H9 (cell line): ENCODE results near the gene TPSB2. TPM values are rescaled to one million over a fixed set of nuclear protein-coding genes. Genes with fewer than 3 reads are reported as not detected.

Experiments
- DNase-seq: peaks from one replicate; pipeline ENCODE4 v3.0.0-alpha.2; 2017
- H2AFZ ChIP-seq: one replicate; pipeline ENCODE4 v1.6.1; 2013; ENCODE audit warnings: mild to moderate bottlenecking, low read length, control low read depth, moderate library complexity
- H2AK5ac ChIP-seq: 2 replicates; pipeline ENCODE4 v1.6.1; 2013; ENCODE audit warnings: low read length, control low read depth, mixed read lengths; ENCODE audit not compliant: insufficient read length
- H2BK120ac ChIP-seq: one replicate; pipeline ENCODE4 v1.6.1; 2013; ENCODE audit warnings: low read depth, mild to moderate bottlenecking, low read length, control low read depth, inconsistent platforms; ENCODE audit not compliant: poor library complexity, severe bottlenecking
- H2BK12ac ChIP-seq: 2 replicates; pipeline ENCODE4 v1.6.1; 2013; ENCODE audit warnings: low read length, control low read depth, mixed read lengths, low read depth; ENCODE audit not compliant: insufficient read length
- H2BK15ac ChIP-seq: 2 replicates; pipeline ENCODE4 v1.6.1; 2013; ENCODE audit warnings: low read depth, low read length, control low read depth
- H2BK20ac ChIP-seq: one replicate; pipeline ENCODE4 v1.6.1; 2013; ENCODE audit warnings: low read depth, mild to moderate bottlenecking, low read length, control low read depth, inconsistent platforms; ENCODE audit not compliant: poor library complexity, severe bottlenecking
- H2BK5ac ChIP-seq: 2 replicates; pipeline ENCODE4 v1.6.1; 2013; ENCODE audit warnings: low read length, control low read depth, mixed read lengths; ENCODE audit not compliant: insufficient read length
- H3K14ac ChIP-seq: 2 replicates; pipeline ENCODE4 v1.6.1; 2013; ENCODE audit warnings: low read length, control low read depth; ENCODE audit not compliant: insufficient read depth
- H3K18ac ChIP-seq: 2 replicates; pipeline ENCODE4 v1.6.1; 2013; ENCODE audit warnings: low read depth, mild to moderate bottlenecking, mixed read lengths, low read length, control low read depth; ENCODE audit not compliant: insufficient read length
- H3K23ac ChIP-seq: 2 replicates; pipeline ENCODE4 v1.6.1; 2013; ENCODE audit warnings: low read length, control low read depth, mixed read lengths, low read depth; ENCODE audit not compliant: insufficient read length
- H3K23me2 ChIP-seq: 2 replicates; pipeline ENCODE4 v1.6.1; 2013; ENCODE audit warnings: low read depth, mild to moderate bottlenecking, mixed read lengths, low read length, control low read depth; ENCODE audit not compliant: insufficient read length, poor library complexity, severe bottlenecking
- H3K27ac ChIP-seq: 2 replicates; pipeline ENCODE4 v1.5.1; 2013; ENCODE audit warnings: low read length, control low read depth, mixed read lengths, low read depth; ENCODE audit not compliant: insufficient read length
- H3K27me3 ChIP-seq: 2 replicates; pipeline ENCODE4 v1.6.1; 2013; ENCODE audit warnings: low read length, control low read depth, inconsistent platforms; ENCODE audit not compliant: insufficient read depth
- H3K4ac ChIP-seq: 2 replicates; pipeline ENCODE4 v1.6.1; 2013; ENCODE audit warnings: low read depth, mild to moderate bottlenecking, control low read depth, inconsistent platforms, low read length, moderate library complexity
- H3K4me1 ChIP-seq: 2 replicates; pipeline ENCODE4 v1.6.1; 2013; ENCODE audit warnings: low read length, control low read depth, inconsistent platforms; ENCODE audit not compliant: insufficient read depth
- H3K4me2 ChIP-seq: 2 replicates; pipeline ENCODE4 v1.6.1; 2013; ENCODE audit warnings: low read length, control low read depth, mixed read lengths; ENCODE audit not compliant: insufficient read length, insufficient read depth
- H3K56ac ChIP-seq: 2 replicates; pipeline ENCODE4 v1.6.1; 2013; ENCODE audit warnings: low read depth, mild to moderate bottlenecking, mixed read lengths, low read length, control low read depth; ENCODE audit not compliant: insufficient read length
- H3K79me1 ChIP-seq: 2 replicates; pipeline ENCODE4 v1.6.1; 2013; ENCODE audit warnings: low read depth, mild to moderate bottlenecking, moderate library complexity, low read length, control low read depth, inconsistent platforms; ENCODE audit not compliant: insufficient read depth, poor library complexity, severe bottlenecking
- H3K79me2 ChIP-seq: 2 replicates; pipeline ENCODE4 v1.6.1; 2013; ENCODE audit warnings: low read length, control low read depth, inconsistent platforms; ENCODE audit not compliant: insufficient read depth
- H3K9ac ChIP-seq: 2 replicates; pipeline ENCODE4 v1.6.1; 2013; ENCODE audit warnings: low read length, control low read depth, mixed read lengths; ENCODE audit not compliant: insufficient read length; ENCODE audit errors: extremely low read depth
- H3K9me3 ChIP-seq: one replicate; pipeline ENCODE4 v1.6.1; 2013; ENCODE audit warnings: low read depth, low read length, inconsistent platforms; ENCODE audit not compliant: control insufficient read depth
- H3T11ph ChIP-seq: one replicate; pipeline ENCODE4 v1.6.1; 2013; ENCODE audit warnings: mild to moderate bottlenecking, low read length, control low read depth, inconsistent platforms
- H4K20me1 ChIP-seq: one replicate; pipeline ENCODE4 v1.6.1; 2013; ENCODE audit not compliant: control insufficient read depth, insufficient read length, insufficient read depth
- H4K5ac ChIP-seq: 2 replicates; pipeline ENCODE4 v1.6.1; 2013; ENCODE audit warnings: low read depth, mild to moderate bottlenecking, mixed read lengths, low read length, control low read depth; ENCODE audit not compliant: insufficient read length
- H4K8ac ChIP-seq: replicated peaks from 2 replicates; pipeline ENCODE4 v1.6.1; 2013; ENCODE audit warnings: low read length, control low read depth, mixed read lengths, low read depth; ENCODE audit not compliant: insufficient read length
- H4K91ac ChIP-seq: 2 replicates; pipeline ENCODE4 v1.6.1; 2013; ENCODE audit warnings: low read depth, mild to moderate bottlenecking, moderate library complexity, mixed read lengths, low read length, control low read depth; ENCODE audit not compliant: insufficient read length
- H3K27ac Mint-ChIP-seq, 3 experiments: 2 replicates in 2 of 3; 3 replicates in 1 of 3; pipeline ENCODE4 v1.8.0; 2020 to 2021; ENCODE audit warnings: mixed read lengths in 3 of 3, mild to moderate bottlenecking in 1 of 3, moderate library complexity in 1 of 3
- H3K27me3 Mint-ChIP-seq: 2 replicates; pipeline ENCODE4 v1.8.0; 2021; ENCODE audit warnings: low read depth, mild to moderate bottlenecking, moderate library complexity, mixed read lengths
- H3K36me3 Mint-ChIP-seq, 3 experiments: 2 replicates in 2 of 3; 3 replicates in 1 of 3; pipeline ENCODE4 v1.8.0; 2020 to 2021; ENCODE audit warnings: low read depth in 3 of 3, mixed read lengths in 3 of 3; ENCODE audit not compliant: insufficient read depth in 1 of 3
- H3K4me1 Mint-ChIP-seq, 2 experiments: 2 replicates each; pipeline ENCODE4 v1.8.0; 2020; ENCODE audit warnings: mixed read lengths in 2 of 2
- H3K4me3 Mint-ChIP-seq, 2 experiments: 2 replicates in 1 of 2; 3 replicates in 1 of 2; pipeline ENCODE4 v1.8.0; 2020 to 2021; ENCODE audit warnings: mild to moderate bottlenecking in 2 of 2, mixed read lengths in 2 of 2, moderate library complexity in 1 of 2
- H3K9me3 Mint-ChIP-seq, 2 experiments: 2 replicates in 1 of 2; 3 replicates in 1 of 2; pipeline ENCODE4 v1.8.0; 2020; ENCODE audit warnings: mild to moderate bottlenecking in 2 of 2, mixed read lengths in 2 of 2, moderate library complexity in 1 of 2
- CTCF ChIP-seq: fragments of 200-600 bp; sonication (generic); conservative IDR thresholded peaks from 3 replicates; pipeline ENCODE4 v1.8.0; 2021; ENCODE audit warnings: antibody characterized with exemption, mild to moderate bottlenecking
- WGBS: extraction: QIAGEN DNeasy Blood & Tissue Kit; methylation state at CpG from one replicate; pipeline ENCODE4 v1.1.7; 2013; ENCODE audit warnings: missing lambda C conversion rate, low lambda C conversion rate, mixed read lengths; ENCODE audit not compliant: insufficient read length; ENCODE audit errors: extremely low coverage; 5-methylcytosine and 5-hydroxymethylcytosine counted together
- total RNA-seq: library from RNA; stranded (reverse); gene quantifications from 2 replicates; pipeline ENCODE4 v1.2.1, GENCODE V29; 2021

The TPSB2 gene
- total RNA-seq, 1 experiment from 2014 or later, result not detected

- H3K4me2 ChIP-seq, result no peak overlapping the region
- Mint-ChIP-seq H3K27ac (no peak overlapping the region), H3K4me1 (no peaks in the 10 kb centered on the region), H3K9me3 (peaks cover 0 to 3% of the 10 kb centered on the region in 2 experiments; a peak in 1 of 5 replicates), H3K27me3 (no peaks in the 10 kb centered on the region), H3K4me3 (no peak overlapping the region), H3K36me3 (peaks cover 6 to 30% (median 29%) of the 10 kb centered on the region in 3 experiments; a peak in 6 of 7 replicates)
- no peaks in the 10 kb centered on the region for H3K4me1 ChIP-seq
- peaks cover 3% of the 10 kb centered on the region for H4K20me1 ChIP-seq
- H4K8ac ChIP-seq, result no peak overlapping the region
- H2BK120ac ChIP-seq, result no peak overlapping the region
- no peak overlapping the region for H2AFZ ChIP-seq
- H3K23me2 ChIP-seq, result no peaks in the 10 kb centered on the region
- H3K79me1 ChIP-seq, result no peaks in the 10 kb centered on the region
- H3K27ac ChIP-seq, result no peak overlapping the region
- H4K5ac ChIP-seq, result no peak overlapping the region
- no peak overlapping the region for H2BK12ac ChIP-seq
- no peak overlapping the region for H4K91ac ChIP-seq
- no peak for TF ChIP-seq CTCF
- H3K27me3 ChIP-seq, result no peaks in the 10 kb centered on the region
- H3K18ac ChIP-seq, result no peak overlapping the region
- no peak overlapping the region for H2BK5ac ChIP-seq
- H3K4ac ChIP-seq, result no peak overlapping the region
- DNase-seq, result no peak
- no peaks in the 10 kb centered on the region for H3K79me2 ChIP-seq
- H3K14ac ChIP-seq, result no peak overlapping the region
- no peak overlapping the region for H2BK20ac ChIP-seq
- H3K23ac ChIP-seq, result no peak overlapping the region
- H2BK15ac ChIP-seq, result no peak overlapping the region
- no peak overlapping the region for H3K56ac ChIP-seq
- H3T11ph ChIP-seq, result no peak overlapping the region
- no peaks in the 10 kb centered on the region for H3K9me3 ChIP-seq
- H2AK5ac ChIP-seq, result no peak overlapping the region
- H3K9ac ChIP-seq, result no peak overlapping the region
- no CpG with 5 or more reads among the region's 24 CpGs for WGBS
Measured at GRCh38 chr16:1217526-1217925, 12.5 kb downstream of the TPSB2 start.
